ENCODE results near the gene GATD1. TPM values are rescaled to one million over a fixed set of nuclear protein-coding genes. Genes with fewer than 3 reads are reported as not detected.

The GATD1 gene
- total RNA-seq, 1 donor from 2014 or later = 19.3 TPM

DNA sequence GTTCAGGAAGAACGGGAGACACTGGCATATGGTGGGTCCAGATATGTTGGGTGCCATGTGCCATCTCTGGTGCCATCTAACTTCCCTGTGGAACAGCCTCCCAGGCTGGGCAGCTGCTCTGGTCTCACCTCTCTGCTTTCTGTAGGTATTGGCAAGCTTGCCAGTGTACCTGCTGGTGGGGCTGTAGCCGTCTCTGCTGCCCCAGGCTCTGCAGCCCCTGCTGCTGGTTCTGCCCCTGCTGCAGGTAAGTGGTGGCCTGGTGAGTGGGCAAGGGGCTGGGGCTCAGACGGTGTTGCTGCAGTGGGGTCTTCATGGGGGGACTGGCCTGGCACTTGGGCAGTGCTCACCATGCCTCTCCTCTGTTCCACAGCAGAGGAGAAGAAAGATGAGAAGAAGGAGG lies 35.1 kb upstream of the GATD1 start:
- DNase-seq (ENCODE audit: low read depth in 2 of 2) = no peak

DNA sequence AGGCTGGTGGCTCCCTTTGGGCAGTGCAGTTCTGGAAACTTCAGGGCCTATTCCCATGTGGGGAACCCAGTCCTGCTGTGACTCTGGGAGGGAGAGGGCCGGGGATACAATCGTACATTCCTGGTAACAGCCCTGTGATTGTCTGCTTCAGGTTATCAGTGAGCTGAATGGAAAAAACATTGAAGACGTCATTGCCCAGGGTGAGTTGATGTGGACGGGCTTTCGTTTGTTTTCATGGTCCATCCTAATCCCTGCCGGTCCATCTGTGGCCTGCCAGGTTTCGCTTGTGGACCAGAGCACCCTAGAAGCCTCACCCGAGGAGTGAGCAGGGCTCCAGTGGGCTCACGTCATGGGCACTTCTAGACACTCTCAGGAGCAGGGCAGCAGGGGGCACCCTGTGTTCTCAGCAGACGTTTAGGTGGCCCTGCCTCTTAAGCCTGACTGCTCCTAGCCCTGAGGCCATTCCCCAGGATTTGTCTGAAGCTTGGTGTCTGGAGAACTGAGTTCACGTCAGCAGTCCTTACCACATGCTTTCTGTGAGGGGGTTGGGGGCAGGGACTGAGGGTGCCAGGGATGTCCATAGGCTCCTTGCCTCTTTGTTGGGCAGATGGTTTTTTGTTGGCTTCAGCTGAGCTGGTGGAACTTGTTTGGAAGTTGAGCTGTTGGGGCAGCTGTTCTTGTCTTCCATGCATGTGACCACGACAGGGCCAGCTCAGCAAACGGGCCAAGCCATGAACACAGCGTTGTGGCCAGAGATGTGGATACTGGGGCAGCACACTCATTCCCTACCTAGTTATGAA lies 34.4 kb upstream of the GATD1 start:
- peak in 1 of 2 donors; percentile 47 for DNase-seq (ENCODE audit: low read depth in 2 of 2)

DNA sequence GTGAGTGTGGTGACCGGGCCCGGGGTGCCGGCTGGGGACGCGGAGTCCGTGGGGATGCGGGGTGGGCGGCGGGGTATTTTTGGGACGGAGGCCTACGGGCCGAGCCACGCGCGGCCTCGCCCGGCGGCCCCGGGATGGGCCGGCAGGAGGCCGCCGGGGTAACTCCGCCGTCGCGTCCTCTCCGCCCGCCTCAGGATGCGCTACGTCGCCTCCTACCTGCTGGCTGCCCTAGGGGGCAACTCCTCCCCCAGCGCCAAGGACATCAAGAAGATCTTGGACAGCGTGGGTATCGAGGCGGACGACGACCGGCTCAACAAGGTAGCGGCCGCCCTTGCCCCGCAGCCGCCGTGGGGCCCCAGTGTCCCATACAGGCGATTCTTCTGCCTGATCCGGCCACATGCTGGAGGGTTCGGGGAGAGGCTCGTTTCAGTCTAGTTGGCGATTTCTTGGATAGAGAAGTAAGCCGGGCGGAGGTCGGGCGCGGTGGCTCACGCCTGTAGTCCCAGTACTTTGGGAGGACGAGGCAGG lies 32.8 kb upstream of the GATD1 start:
- peak in 1 of 2 donors; percentile 34 for DNase-seq (ENCODE audit: low read depth in 2 of 2)

DNA sequence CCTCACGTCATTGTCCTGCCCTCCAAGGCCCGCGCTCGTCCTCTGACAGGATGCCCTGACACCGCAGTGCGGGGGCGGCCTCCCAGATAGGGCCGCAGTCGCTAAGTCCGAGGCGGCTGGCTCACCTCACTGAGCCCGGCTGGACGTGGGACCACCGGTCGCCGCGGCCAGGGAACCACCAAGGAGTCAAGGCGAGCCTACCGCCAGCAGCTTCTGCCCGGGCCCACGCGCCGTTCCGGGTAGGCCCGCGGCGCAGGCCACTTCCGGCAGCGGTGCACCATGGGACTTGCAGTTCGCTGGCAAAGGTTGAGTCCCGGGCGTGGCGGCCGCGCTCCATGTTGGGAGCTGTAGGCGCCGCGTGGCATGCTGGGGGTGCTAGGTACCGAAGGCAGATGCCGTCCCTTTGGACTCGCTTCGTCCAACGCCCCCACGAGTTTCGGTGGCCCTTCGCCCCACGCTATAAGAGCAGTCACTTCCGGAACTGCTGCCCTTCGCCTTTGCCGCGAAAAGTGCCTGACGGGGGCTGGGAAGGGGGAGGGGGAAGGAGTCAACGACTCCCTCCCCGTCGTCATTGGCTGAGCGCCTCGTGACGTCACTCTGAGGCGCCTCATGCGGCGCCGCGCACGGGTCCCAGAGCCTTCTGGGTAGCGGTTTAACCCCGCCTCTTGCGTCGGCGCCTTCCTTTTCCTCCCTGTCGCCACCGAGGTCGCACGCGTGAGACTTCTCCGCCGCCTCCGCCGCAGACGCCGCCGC lies 32.2 kb upstream of the GATD1 start, which contains the start of gene RPLP2:
Gene RPLP2 (plus strand): TSS at position 681 of the 753 bp plus-strand sequence. CDS start 268 bp downstream, outside the sequence.
- peak; percentile 93 to 97 for DNase-seq (ENCODE audit: low read depth in 2 of 2)

DNA sequence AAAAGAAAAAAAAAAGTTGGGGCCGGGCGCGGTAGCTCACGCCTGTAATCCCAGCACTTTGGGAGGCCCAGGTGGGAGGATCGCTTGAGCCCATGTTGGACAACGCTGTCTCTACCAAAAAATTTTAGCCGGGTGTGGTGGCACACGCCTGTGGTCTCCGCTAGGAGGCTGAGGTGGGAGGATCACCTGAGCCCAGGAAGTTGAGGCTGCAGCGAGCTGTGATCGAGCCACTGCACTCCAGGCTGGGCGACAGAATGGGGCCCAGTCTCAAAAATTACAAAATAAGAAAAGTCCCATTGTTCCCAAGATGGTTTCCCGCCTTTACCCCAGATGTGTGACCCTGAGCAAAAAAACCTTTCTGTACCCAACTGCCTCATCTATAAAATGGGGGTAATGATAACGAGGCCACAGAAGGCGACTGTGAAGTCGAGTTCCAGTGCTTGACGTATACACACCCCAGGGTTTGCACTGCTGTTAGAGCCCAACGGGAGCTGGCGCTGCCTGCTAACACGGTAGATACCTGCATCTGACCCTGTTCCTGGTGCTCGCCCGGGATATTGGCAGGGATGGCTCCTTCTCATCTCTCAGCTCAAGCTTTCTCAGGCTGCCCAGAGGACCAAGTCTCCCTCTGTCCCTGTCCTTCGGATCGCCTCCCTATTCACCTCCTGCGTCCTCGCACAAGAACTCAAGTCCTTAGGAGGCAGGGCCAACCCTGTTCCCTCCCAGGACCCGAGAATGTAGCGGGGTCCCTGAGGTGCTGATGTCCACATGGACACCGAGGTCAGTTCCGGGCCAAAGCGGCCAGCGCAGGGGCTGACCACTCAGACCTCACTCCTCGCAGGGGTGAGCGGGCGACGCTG lies 31.4 kb upstream of the GATD1 start:
- DNase-seq (ENCODE audit: low read depth in 2 of 2) = no peak

DNA sequence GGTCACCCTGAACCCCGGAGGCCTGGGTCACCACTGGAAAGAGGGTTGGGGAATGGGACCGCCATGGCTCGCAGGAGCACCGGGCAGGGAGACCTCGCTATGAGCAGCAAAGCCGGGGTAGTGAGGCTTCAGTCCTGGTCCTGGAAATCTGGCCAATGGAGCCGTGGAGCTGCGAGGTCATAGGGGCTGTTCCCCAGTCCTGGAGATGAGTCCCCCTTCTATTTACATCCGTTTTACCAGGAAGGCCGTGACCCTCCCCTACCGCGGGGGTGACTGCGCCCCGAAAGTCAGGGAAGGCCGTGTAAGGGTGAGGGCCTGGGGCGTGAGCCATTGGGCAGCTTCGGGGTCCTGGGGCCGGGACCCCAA lies 27.3 kb upstream of the GATD1 start:
- no peak for DNase-seq (ENCODE audit: low read depth in 2 of 2)

DNA sequence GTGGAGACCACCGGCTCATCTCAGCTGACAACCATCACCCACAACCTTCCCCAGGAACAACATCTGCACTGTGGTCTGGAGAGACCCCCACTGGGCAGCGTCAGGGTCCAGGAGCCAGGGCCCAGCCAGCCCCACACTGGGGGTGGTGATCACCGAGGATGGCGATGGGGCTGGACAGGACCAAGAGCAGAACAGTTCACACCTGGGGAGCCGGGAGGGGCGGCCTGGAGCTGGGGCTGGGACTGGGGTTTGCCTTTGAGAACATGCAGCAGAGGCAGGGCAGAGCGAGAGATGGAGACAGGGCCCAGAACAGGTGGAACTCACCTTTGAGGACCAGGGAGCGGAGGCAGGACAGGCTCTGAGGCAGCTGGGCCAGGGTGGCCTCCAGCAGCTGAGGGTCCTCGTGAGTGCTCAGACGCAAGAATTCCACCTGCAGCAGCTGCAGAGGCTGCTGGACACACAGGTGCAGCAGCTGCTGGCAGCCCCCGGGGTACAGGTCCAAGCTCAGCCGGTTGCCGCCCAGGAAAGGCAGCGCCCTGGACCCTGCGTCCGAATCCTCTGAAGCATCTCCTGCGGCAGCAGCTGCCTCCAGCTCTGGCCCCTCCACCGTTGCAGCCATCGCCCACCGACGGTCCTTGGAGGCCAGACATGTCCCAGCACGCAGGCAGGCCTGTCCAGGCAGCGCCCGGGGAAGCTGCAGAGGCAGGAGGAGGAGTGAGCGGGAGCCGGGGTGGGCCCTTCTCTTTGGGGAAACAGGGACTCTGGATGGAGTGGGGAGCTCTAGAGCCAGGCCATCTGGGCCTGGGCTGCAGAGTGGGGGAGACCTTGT lies 26.7 kb upstream of the GATD1 start:
- DNase-seq (ENCODE audit: low read depth in 2 of 2) = no peak

DNA sequence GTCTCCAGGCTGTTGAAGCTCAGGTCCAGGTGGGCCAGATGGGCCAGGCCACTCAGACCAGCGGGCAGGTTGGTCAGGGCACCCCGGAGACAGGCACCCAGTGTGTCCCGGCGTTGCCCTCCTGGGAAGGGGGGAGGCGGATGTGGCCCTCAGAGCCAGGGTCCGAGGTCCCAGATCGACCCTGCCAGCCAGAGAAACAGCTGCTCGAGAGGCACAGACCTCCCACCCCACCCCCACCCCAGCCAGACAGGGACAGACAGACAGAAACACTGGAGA lies 26.1 kb upstream of the GATD1 start:
- no peak for DNase-seq (ENCODE audit: low read depth in 2 of 2)

DNA sequence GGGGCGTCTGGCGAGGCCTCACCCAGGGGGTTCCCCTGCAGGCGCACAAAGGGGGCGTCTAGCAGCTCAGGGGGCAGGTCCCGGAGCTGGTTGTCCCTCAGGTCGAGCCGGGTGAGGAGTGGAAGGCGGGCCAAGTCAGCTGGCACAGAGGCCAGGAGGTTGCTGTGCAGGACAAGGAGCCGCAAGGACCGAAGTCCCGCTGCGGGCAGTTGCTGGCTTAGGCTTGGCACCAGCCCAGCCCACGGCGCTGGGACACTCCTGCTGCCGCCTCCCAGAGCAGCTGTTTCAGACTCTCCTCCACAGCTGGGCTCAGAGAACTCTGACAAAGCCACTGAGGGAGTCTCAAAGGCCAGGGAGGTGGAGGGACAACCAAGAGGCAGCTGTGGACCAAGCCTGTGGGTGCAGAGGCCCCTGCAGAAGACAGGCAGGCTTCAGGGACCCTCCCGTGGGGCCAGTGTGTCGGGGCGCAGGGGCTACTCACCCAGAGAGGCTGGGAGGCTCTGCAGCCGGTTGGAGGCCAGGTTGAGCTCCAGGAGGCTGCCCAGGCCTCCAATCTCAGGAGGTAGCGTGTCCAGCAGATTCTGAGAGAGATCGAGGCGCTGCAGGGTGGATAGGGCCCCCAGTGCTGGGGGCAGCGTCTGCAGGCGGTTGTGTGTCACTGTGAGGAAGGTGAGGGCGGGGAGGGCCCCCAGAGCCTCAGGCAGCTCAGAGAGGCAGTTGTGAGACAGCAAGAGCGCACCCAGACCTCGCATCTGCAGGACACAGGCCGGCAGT lies 25.6 kb upstream of the GATD1 start:
- DNase-seq (ENCODE audit: low read depth in 2 of 2) = no peak

DNA sequence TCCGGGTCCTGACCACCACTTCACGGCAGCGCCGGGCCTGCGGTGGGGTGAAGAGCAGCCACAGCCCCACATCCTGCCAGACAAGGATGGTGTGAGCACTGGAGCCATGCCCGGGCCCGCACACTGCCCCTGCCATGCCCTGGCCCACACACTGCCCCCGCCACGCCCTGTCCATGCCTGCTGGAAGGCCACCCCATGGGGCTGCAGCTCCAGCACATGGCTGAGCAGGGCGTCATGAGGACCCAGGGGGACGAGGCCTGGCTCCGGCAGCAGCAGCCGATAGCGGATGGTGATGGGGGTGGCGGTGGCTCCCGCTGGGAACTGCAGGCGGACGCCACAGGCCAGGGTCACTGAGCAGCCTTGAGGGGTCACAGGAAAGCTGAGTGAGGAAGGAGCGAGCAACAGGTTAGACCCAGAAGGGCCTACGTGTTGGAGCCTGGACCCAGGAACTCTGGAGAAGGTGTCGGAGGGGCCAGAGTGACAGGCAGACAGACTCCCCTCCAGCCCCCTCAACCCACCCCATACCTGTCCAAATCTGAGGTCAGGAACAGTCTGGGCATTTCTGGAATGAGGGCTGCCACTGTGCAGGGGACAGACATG lies 24.8 kb upstream of the GATD1 start:
- DNase-seq (ENCODE audit: low read depth in 2 of 2) = no peak

DNA sequence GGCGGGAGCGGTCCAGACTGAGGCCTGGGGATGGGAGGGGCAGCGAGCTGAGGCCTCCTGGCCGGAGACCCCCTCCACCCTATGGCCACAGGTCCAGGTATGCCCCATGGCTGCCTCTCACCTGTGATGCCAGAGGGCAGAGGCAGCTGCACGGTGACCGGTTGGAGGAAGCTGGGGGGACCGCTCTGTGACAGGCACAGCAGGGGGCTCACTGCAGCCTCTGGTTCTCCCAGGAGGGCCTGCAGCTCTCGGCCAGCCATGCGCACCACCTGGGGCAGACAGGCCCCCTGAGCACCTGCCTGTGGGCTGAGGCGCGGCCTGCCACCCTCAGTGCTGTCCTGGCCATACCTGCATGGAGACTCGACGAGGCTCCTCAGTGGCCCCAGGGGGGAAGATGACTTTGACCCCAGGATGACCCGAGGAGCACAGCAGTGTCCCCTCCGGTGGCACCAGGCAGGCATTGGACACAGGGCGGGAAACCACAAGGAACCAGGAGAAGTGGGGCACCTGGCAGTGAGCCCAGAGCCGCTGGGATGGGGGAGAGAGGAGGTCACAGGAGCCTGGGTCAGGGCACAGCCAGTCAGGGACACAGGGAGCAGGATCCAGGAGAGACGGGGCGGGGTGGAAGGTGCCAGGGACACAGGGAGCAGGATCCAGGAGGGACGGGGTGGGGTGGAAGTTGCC lies 24.0 kb upstream of the GATD1 start:
- DNase-seq (ENCODE audit: low read depth in 2 of 2) = no peak

DNA sequence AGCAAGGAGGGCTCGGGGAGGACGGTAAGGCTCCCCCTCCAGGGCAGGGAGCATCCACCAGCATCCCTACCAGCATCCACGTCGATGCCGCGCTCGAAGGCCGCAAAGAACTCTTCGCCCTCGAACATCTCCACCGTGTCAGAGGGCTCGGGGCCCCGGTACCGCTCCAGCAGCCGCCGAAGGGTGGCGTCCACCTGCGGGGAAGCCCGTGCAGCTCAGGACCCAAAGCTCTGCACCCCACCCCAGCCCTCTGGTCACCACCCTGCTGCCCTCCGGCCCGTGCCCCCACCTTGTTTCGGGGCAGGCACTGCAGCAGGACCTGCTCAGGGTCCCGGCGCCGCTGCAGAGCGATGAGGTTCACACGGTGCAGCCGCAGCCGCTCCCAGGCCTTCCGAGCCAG lies 23.2 kb upstream of the GATD1 start:
- no peak for DNase-seq (ENCODE audit: low read depth in 2 of 2)

DNA sequence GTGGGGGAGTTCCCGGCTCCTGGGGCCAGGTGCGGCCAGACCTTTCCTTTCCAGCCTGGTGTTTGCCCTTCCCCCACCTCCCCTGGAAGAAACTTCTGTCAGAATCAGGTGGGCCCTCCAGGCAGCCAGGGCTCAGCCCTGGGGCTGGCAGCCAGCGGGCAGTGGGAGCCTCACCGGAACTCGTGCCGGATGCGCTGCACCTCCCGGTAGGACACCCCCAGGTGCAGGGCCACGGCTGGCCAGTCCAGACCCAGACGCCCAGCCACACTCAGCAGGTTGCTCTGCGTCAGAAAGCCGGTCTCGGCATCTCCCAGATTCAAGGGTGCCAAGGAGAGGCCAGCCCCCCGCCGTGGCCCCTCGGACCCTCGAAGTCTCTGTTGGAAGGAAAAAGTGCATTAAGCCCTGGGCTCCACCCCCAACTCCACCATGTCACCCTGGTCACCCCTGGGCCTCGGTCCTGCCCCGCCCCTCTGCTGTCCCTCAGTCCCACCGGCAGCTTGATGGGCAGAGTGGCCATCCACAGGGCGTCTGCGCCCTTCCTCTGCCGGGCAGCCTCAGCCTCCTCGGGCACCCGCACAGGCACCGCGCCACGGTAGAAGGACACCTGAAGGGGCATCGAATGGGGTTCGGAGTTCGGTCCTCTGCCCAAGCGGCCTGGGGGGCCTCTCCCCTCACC lies 22.5 kb upstream of the GATD1 start:
- DNase-seq (ENCODE audit: low read depth in 2 of 2) = no peak

DNA sequence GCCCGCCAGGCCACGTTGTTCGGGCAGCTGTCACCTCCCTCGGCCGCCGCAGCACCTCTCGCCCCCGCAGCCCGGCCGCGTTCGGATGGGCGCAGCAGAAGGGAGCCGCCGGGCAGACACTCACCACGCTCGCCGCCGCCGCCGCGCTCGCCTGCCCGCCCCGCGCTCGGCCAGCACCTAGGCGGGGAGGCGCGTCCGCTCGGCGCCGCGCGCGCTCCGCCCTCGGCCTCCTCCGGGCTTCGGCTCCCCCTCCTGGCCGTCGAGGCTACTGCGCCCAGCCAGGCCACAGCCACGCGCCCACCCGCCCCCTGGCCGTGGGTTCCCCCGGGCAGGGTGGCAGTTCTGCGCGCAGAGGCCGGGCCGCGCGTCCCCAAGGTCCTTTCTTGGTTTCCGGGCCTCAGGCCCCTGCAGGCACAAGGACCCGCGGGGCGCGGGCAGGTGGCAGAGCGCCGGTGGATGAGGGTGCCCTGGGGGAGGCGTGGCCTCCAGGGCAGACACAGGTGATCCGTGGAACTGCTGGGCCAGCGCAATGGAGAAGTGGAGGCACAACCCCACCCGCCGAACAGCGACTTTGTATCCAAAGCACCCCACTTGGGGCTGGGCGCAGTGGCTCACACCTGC lies 20.9 kb upstream of the GATD1 start, which contains the start of gene SLC25A22:
Gene SLC25A22 (minus strand): TSS at position 189 of the 621 bp plus-strand sequence. CDS start 3,275 bp downstream, outside the sequence.
- peak in 1 of 2 donors; percentile 83 for DNase-seq (ENCODE audit: low read depth in 2 of 2)

DNA sequence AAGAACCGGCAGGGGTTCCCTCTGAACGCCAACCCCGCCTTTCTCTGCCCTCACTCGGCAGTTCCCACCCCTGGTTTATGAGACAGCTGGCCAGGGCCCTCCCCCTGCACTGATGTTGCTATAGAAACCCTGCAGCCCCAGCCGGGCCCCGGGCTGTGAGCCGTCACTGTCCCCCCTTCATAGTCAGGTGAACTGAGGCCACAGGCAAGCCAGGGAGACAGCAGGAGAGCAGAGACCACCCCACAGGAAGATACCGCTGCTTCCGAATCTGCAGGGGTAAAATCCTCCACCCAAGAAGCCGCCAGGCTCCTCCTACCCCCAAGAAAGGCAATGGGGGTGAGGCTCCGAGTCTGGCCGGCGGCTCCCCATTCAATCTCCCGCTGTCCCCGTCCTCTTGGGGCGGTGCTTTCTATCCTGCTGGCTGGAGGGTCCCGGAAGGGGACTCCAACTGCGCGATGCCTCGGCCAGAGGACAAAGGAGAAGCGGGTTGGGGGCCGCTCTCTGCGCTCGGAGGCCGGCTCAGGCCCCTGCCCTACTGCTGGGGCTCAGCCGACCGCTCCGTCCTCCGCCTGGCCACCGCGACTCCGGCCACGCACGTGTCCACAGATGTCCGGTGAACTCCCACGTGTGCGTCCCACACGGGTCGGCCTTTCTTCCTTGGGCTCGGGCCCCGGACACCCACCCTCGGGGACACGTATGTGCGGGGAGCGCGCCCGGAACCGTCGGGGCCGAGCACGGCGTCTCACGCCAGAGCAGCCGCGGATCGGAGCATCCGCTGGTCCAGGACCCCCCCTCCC lies 20.2 kb upstream of the GATD1 start:
- DNase-seq (ENCODE audit: low read depth in 2 of 2) = peak in 1 of 2 donors; percentile 82

DNA sequence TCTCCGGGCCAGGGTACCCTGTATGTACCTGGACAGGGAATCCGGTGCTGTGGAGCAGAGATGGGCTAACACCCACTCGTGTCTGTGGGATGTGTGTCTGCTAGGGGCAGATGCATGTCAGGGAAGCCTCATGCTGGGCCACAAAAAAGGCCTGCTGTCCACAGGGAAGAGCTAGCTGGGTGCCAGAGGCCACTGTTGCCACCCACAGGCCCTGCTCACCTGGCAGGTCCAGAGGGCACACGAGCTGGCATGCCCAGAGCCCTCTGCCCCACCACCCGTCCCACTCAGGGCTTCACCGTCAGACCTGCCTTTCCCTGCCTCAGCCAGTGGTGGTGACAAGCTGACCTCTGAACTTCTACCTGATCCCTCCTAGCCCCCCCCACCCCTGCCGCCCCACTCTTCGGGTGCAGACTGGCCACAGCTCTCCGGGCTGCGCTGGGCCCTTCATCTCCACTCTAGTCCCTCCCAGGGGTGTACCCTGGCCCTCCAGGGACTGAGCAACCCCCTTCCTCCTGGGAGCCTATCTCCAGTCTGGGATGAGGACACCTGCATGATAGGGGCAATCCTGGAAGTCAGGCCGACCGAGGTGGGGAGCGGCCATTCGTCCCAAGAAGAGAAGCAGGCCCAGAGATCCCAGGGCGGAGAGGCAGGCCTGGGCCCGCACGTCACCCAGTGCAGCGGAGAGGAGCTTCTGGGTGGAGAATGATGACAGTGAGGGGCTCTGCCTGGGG lies 19.4 kb upstream of the GATD1 start:
- DNase-seq (ENCODE audit: low read depth in 2 of 2) = no peak
